ENCODE data around the gene ZNF462. TPM values are rescaled to one million over a fixed set of nuclear protein-coding genes. Genes with fewer than 3 reads are reported as not detected.

Gene ZNF462
- total and polyA plus RNA-seq, 2 experiments from 2014 or later = 40.0 to 101 TPM

- Histone ChIP-seq H4K20me1 (replicated peaks; ENCODE audit: insufficient read depth) (peaks cover 19% of the 10 kb centered on the region; the same call in 1 of the 2 replicates), H3K4me2 (peak overlapping the region; percentile 94), H2AFZ (no peak overlapping the region), H3K36me3 (ENCODE audit: insufficient read depth) (no peaks in the 10 kb centered on the region), H3K27ac (ENCODE audit: low read depth) (no peak overlapping the region), H3K27me3 (ENCODE audit: insufficient read depth) (no peaks in the 10 kb centered on the region), H3F3A (replicated peaks; ENCODE audit: low read depth) (no peaks in the 10 kb centered on the region), H3K4me1 (ENCODE audit: insufficient read depth) (peaks cover 77% of the 10 kb centered on the region), H3K4me3 (no peak overlapping the region), H3K9me2 (ENCODE audit: insufficient read depth) (no peaks in the 10 kb centered on the region), H3K79me2 (replicated peaks; ENCODE audit: insufficient read depth) (peaks cover 100% of the 10 kb centered on the region)
- Mint-ChIP-seq H3K4me3 (peak overlapping the region; percentile 53; the same call in 2 of the 3 replicates), H3K36me3 (ENCODE audit: low read depth) (peaks cover 63% of the 10 kb centered on the region), H3K27ac (0 out of 2 replicates have a peak overlapping the region, but pooled peaks have one; percentile 2), H3K9me3 (no peaks in the 10 kb centered on the region; the same call in none of the 3 replicates), H3K4me1 (peaks cover 84% of the 10 kb centered on the region), H3K27me3 (ENCODE audit: insufficient read depth, low read depth, poor library complexity) (peaks cover 10% of the 10 kb centered on the region)
- no peak for DNase-seq (ENCODE audit: low spot score)
- TF ChIP-seq NANOG (IDR thresholded peaks at IDR 0.05; ENCODE audit: borderline replicate concordance) = no peak
- no peak for TF ChIP-seq ZNF462 (CRISPR knock-in tag; IDR thresholded peaks at IDR 0.05)
- no peak for TF ChIP-seq JUNB (IDR thresholded peaks at IDR 0.05; ENCODE audit: unreplicated experiment)
- no peak for TF ChIP-seq EZH2 (IDR thresholded peaks at IDR 0.05; ENCODE audit: low read depth, unreplicated experiment)
- no peak for TF ChIP-seq ZNF114 (CRISPR knock-in tag; IDR thresholded peaks at IDR 0.05)
- no peak for TF ChIP-seq CTCF (conservative IDR thresholded peaks at IDR 0.05; ENCODE audit: low read depth in 2 of 2)
- no peak for TF ChIP-seq ZNF331 (CRISPR knock-in tag; IDR thresholded peaks at IDR 0.05; ENCODE audit: low read depth)
- no peak for TF ChIP-seq CREB1 (CRISPR knock-in tag; IDR thresholded peaks at IDR 0.05; ENCODE audit: low read depth)
- no peak for ATAC-seq
These were observed 5.1 kb downstream of the ZNF462 start for GRCh38 chr9:106868087-106868486.
